ENCODE data around the gene FLNC. TPM values are rescaled to one million over a fixed set of nuclear protein-coding genes. Genes with fewer than 3 reads are reported as not detected.

Gene FLNC
- total RNA-seq, 1 experiment from 2014 or later: 8.0 TPM

DNA sequence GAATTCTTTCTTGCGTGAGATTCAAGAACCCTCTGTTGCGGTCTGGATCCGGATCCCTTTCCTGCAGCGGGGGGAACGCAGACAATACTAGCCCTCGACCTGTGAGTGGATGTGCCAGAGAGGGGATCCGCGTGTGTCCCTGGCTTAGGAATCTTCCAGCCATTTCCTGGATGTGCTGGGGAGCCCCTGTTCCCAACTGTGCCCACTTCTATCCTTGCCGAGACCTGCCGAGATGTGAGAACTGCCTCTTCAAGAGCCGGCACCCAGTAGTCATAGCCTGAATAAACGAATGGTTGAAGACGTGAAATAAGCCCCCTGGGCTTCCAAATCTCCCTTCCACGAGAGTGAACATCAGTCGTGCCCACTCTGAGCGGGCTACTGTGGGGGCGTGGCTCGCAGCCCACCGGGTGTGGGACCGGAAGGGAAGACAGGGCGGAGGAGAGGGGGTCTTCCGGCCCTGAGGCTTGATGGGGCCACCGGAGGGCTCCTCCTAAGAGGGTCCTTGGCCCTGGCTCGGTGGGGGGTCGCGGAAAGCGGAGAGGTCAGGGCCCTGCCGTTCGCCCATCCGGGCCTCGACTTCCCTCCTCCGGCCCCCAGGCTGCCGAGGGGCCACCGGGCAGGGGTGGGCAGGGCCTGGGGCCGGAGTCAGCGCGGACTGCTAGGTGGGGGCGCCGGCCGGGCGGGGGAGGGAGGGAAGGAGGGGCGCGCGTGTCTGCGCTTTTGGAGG is 39.7 kb upstream of the FLNC start:
- peak; percentile 14 for ATAC-seq
- peak; percentile 32 for DNase-seq (ENCODE audit: low spot score)
- POLR2A ChIA-PET: no interaction called here

DNA sequence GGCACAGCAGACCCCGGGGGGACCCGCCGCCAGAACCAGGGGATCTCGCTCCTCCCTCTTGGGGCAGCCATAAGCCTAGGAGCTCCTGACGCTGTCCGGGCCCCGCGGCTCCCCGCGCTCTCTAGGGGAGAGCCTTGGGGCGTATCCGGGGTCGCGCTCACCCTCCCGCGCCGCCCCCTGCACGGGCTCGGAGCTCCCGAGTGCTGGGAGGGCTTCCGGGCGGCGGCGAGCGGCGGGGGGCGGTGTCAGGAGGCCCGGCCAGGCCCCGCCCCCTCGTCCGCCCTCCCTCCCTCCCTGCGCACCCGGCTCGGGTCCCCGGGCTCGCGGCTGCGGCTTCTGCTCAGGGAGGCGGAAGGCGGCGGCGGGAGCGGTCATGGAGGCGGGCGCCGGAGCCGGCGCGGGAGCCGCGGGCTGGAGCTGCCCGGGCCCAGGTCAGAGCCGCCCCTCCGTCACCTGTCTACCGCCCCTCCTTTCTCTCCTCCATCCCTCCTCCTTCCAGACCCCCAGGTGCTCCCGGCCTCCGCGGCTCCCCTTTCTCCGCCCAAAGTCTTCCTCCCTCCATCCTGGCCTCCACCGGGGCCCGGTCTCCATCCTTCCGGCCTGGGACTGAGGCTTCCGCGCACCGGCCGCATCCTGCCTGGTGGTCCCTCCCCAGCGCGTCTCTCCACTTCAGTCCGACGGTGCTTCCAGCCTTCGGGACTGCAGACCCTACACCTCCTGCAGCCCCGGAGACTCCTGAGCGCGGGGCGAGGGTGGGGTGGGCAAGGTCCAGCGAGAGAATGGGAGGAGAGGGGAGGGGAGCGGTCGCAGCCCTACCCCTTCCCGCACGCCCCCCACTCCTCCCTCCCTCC is 38.9 kb upstream of the FLNC start, which contains the start of gene CCDC136:
Gene CCDC136, plus strand, starts transcription at position 848 of the 851 bp plus-strand sequence. CDS start 444 bp downstream, outside the sequence.
- peak within 1 kb of the TSS; percentile 47; the same call in 1 of the 2 replicates for H3K27ac Mint-ChIP-seq
- TF ChIP-seq RELA (CRISPR knock-in tag; IDR thresholded peaks at IDR 0.05; ENCODE audit: borderline replicate concordance) (peak; percentile 9; the same call in 1 of the 2 replicates), ZNF263 (CRISPR knock-in tag; IDR thresholded peaks at IDR 0.05; ENCODE audit: low read depth) (peak; percentile 94), TEAD4 (CRISPR knock-in tag; IDR thresholded peaks at IDR 0.05) (no peak), ATF1 (CRISPR knock-in tag; IDR thresholded peaks at IDR 0.05) (no peak), ZNF423 (CRISPR knock-in tag; IDR thresholded peaks at IDR 0.05) (peak; percentile 49; the same call in 1 of the 2 replicates), KAT7 (CRISPR knock-in tag; IDR thresholded peaks at IDR 0.05; ENCODE audit: borderline replicate concordance) (0 out of 2 replicates have a peak, but pooled peaks have one; percentile 52), SP1 (CRISPR knock-in tag; conservative IDR thresholded peaks at IDR 0.05) (peak; percentile 67; the same call in 1 of the 2 replicates)
- TF ChIP-seq, protein P1, sequence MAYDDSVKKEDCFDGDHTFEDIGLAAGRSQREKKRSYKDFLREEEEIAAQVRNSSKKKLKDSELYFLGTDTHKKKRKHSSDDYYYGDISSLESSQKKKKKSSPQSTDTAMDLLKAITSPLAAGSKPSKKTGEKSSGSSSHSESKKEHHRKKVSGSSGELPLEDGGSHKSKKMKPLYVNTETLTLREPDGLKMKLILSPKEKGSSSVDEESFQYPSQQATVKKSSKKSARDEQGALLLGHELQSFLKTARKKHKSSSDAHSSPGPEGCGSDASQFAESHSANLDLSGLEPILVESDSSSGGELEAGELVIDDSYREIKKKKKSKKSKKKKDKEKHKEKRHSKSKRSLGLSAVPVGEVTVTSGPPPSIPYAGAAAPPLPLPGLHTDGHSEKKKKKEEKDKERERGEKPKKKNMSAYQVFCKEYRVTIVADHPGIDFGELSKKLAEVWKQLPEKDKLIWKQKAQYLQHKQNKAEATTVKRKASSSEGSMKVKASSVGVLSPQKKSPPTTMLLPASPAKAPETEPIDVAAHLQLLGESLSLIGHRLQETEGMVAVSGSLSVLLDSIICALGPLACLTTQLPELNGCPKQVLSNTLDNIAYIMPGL (CRISPR knock-in tag; IDR thresholded peaks at IDR 0.05): peak; percentile 20; the same call in 1 of the 2 replicates
- TF ChIP-seq, protein P2, sequence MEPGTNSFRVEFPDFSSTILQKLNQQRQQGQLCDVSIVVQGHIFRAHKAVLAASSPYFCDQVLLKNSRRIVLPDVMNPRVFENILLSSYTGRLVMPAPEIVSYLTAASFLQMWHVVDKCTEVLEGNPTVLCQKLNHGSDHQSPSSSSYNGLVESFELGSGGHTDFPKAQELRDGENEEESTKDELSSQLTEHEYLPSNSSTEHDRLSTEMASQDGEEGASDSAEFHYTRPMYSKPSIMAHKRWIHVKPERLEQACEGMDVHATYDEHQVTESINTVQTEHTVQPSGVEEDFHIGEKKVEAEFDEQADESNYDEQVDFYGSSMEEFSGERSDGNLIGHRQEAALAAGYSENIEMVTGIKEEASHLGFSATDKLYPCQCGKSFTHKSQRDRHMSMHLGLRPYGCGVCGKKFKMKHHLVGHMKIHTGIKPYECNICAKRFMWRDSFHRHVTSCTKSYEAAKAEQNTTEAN (CRISPR knock-in tag; IDR thresholded peaks at IDR 0.05): 0 out of 2 replicates have a peak, but pooled peaks have one; percentile 41
- TF ChIP-seq, protein P3, sequence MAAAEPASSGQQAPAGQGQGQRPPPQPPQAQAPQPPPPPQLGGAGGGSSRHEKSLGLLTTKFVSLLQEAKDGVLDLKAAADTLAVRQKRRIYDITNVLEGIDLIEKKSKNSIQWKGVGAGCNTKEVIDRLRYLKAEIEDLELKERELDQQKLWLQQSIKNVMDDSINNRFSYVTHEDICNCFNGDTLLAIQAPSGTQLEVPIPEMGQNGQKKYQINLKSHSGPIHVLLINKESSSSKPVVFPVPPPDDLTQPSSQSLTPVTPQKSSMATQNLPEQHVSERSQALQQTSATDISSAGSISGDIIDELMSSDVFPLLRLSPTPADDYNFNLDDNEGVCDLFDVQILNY (CRISPR knock-in tag; IDR thresholded peaks at IDR 0.05): peak; percentile 54; the same call in 1 of the 2 replicates
- no peaks in the 10 kb centered on the region for H3K9me3 Mint-ChIP-seq
- peaks cover 15% of the 10 kb centered on the region for H3K27me3 Mint-ChIP-seq (ENCODE audit: low read depth)
- POLR2A ChIA-PET: interaction anchor here (0.5 to 1.2 kb wide), 2 partner anchors 42 to 71 kb away, joined by 3 to 6 read pairs; no protein-coding TSS in a partner anchor
- peaks cover 21% of the 10 kb centered on the region for H3K36me3 Mint-ChIP-seq
- H3K4me3 Mint-ChIP-seq: peak within 1 kb of the TSS; percentile 89
- CTCF ChIA-PET: interaction anchor here (0.5 to 1.3 kb wide), 3 partner anchors 41 to 89 kb away, joined by 3 to 4 read pairs (median 3); no protein-coding TSS in a partner anchor
- ATAC-seq: peak; percentile 66
- H3K4me1 Mint-ChIP-seq: peaks cover 30% of the 10 kb centered on the region
- DNase-seq (ENCODE audit: low spot score): peak; percentile 78

More for the DNA sequence above, 39.7 kb upstream of the FLNC start:
- H3K4me3 Mint-ChIP-seq: peak overlapping the region; percentile 87
- H3K27me3 Mint-ChIP-seq (ENCODE audit: low read depth): peaks cover 15% of the 10 kb centered on the region
- no peak for TF ChIP-seq CBFB (CRISPR knock-in tag; IDR thresholded peaks at IDR 0.05; ENCODE audit: low read depth)
- TF ChIP-seq, protein P4, sequence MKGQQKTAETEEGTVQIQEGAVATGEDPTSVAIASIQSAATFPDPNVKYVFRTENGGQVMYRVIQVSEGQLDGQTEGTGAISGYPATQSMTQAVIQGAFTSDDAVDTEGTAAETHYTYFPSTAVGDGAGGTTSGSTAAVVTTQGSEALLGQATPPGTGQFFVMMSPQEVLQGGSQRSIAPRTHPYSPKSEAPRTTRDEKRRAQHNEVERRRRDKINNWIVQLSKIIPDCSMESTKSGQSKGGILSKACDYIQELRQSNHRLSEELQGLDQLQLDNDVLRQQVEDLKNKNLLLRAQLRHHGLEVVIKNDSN (CRISPR knock-in tag; IDR thresholded peaks at IDR 0.05): 0 out of 2 replicates have a peak, but pooled peaks have one; percentile 15
- TF ChIP-seq, protein P5, sequence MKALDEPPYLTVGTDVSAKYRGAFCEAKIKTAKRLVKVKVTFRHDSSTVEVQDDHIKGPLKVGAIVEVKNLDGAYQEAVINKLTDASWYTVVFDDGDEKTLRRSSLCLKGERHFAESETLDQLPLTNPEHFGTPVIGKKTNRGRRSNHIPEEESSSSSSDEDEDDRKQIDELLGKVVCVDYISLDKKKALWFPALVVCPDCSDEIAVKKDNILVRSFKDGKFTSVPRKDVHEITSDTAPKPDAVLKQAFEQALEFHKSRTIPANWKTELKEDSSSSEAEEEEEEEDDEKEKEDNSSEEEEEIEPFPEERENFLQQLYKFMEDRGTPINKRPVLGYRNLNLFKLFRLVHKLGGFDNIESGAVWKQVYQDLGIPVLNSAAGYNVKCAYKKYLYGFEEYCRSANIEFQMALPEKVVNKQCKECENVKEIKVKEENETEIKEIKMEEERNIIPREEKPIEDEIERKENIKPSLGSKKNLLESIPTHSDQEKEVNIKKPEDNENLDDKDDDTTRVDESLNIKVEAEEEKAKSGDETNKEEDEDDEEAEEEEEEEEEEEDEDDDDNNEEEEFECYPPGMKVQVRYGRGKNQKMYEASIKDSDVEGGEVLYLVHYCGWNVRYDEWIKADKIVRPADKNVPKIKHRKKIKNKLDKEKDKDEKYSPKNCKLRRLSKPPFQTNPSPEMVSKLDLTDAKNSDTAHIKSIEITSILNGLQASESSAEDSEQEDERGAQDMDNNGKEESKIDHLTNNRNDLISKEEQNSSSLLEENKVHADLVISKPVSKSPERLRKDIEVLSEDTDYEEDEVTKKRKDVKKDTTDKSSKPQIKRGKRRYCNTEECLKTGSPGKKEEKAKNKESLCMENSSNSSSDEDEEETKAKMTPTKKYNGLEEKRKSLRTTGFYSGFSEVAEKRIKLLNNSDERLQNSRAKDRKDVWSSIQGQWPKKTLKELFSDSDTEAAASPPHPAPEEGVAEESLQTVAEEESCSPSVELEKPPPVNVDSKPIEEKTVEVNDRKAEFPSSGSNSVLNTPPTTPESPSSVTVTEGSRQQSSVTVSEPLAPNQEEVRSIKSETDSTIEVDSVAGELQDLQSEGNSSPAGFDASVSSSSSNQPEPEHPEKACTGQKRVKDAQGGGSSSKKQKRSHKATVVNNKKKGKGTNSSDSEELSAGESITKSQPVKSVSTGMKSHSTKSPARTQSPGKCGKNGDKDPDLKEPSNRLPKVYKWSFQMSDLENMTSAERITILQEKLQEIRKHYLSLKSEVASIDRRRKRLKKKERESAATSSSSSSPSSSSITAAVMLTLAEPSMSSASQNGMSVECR (CRISPR knock-in tag; IDR thresholded peaks at IDR 0.05; ENCODE audit: borderline replicate concordance): peak; percentile 14; the same call in 1 of the 2 replicates
- CTCF ChIA-PET: interaction anchor here (0.5 to 1.3 kb wide), 3 partner anchors 42 to 90 kb away, joined by 3 to 4 read pairs (median 3); no protein-coding TSS in a partner anchor
- H3K9me3 Mint-ChIP-seq: no peaks in the 10 kb centered on the region
- H3K36me3 Mint-ChIP-seq: peaks cover 12% of the 10 kb centered on the region
- H3K4me1 Mint-ChIP-seq: peaks cover 28% of the 10 kb centered on the region
- peak overlapping the region; percentile 36; the same call in 1 of the 2 replicates for H3K27ac Mint-ChIP-seq

All from WTC11 (cell line).